HG03135 (cell line): ENCODE results near the gene RFX2.
"Not testable (repeated sequence)": the region's sequence is repeated elsewhere in the genome, so short reads cannot be mapped to it uniquely, and the experiment has no call there.

Experiments
- ATAC-seq: cut with Tn5 transposase; IDR thresholded peaks from one replicate; pipeline ENCODE4 v1.9.1; 2021; ENCODE audit warnings: mild to moderate bottlenecking, moderate library complexity; ENCODE audit not compliant: unreplicated experiment

Gene RFX2

DNA sequence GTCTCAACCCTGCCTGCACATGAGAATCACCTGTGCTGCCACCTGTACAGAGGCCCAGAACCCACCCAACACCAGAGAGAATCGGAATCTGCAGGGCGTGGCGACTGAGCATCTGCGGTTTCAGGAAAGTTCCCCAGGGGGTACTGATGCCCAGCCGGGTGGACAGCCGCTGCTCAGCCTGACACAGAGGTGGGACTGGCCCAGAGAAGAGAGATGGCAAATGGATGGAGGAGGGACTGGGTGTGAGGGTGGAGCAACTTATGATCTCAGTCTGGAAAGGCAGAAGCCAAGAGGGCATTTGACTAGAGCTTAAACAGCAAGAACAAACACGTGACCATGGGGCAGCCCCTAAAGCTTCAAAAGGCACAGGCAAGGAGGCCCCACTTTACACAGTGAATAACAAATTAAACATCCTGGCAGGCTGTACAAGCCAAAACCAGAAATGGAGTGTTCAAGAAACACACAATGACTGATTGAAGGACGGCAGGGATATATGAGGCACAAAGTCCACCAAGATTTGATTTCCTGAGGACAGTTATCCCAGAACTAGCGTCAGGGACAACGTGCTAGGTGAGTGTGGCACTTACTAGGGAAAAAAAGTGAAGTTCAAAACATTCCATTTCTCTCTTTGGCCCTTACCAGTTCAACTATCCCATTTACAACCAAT lies 135.4 kb downstream of the RFX2 start:
- ATAC-seq, result no peak

DNA sequence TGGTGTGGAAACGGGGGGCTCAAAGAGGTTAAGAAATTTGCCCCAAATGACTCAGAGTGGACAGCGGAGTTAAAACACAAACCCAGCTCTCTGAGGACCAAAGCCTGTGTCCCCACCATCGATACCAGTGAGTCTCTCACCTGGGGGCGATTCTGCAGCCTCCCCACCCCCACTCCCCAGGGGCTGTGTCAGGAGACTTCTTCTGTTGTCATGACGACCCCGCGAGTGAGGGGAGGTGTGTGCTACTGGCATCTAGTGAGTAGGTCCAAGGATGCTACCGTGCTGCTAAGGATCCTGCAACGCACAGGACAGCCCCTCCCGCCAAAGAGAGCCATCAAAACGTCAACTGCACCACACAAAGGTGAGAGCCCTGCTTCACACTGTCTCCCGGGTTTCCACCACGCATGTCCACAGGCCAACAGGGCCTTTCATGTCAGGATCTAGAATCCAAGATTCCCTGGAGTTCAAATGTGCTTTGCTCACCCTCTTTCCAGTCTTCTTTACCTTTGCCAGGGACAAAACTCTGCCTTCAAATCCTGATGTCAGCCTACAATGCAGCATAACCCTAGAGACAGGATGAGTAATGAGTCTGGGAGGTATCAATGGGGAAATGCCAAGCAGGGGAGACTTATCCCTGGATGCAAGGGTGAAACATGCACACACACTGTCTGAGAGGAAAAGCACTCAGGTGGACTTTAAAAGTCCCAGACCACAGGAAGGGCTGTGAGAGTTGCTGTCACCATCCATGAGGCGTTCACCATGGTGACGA lies 136.2 kb downstream of the RFX2 start:
- no peak for ATAC-seq

DNA sequence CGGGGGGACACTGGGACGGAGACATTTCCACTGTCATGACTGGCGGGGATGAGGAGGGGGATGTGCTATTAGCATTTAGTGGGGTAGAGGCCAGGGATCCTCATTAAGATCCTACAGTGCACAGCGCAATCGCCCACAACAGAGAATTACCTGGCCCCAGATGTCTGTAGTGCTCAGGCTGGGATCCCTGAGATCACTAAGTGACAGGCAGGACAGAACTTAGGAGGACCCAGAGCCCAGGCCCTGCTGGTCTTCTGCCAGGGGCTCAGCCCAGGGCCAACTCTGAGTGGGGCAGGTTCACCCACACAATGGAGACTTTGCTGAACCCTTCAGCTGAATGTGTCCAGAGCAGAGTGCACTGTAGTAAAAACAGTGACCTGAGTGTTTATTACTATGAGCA lies 136.9 kb downstream of the RFX2 start:
- ATAC-seq, result no peak

DNA sequence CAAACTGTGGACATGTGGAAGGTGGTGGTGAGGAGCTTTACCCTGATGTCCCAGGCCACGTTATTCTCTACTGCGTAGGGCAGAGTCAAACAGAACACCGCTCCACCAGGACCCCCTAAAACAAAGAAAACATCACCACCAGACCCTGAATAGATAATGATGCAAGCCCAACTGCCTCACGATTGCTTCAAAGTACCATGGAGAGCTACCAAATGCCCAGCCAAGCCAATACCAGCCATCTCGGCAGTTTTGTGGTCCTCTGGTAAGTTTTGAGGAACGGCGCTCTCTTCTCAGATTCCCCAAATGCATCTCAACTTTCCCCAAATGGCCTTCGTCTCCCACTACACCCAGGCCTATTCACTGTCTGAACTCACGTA lies 138.0 kb downstream of the RFX2 start:
- no peak for ATAC-seq

DNA sequence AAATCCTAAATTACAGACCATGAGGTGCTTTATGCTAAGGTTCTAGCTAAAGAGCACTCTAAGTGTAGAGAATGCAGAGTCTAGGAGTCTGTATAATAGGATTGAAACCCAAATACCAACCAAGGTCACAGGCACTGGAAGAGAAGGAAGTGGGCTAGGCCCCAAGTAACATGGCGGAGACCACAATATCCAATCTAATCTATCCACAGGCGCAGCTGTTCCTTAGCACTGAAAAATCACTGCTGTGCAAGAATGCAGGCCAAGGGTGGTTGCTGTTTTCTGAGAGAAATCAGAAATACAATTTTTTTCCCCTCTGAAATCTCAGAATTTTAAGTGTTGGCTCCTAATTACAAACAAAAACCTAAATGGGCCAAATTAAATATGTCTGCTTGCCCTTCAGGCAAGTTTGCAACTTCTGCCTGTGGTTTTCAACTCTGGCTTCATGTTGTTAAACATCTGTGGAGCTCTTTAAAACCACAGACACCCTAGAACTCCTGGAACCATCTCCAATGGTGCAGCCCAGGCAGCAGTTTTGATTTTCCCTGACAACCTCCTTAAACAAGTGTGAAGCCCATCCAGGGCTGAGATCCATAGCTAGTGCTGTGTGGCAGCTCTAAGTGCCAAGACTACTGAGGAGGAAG lies 138.5 kb downstream of the RFX2 start:
- no peak for ATAC-seq

DNA sequence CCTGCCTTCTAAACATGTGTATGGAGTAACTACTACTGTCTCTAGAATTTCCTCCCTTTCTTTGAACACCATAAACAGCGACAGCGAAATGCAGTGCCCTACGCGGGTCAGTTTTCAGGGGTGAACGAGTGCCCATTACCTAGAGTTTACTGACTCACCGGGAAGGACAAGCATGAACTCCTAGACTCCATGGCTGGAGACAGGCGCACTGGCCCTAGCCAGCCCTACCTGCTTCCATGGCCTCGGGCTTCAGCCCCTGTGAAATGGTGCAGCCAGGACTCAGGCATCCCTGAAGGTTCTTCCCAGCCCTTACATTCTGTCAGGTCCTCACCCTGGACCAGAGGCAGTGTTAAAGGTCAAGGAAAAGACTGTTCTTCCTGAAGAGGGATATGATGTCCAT lies 140.8 kb downstream of the RFX2 start:
- no peak for ATAC-seq

DNA sequence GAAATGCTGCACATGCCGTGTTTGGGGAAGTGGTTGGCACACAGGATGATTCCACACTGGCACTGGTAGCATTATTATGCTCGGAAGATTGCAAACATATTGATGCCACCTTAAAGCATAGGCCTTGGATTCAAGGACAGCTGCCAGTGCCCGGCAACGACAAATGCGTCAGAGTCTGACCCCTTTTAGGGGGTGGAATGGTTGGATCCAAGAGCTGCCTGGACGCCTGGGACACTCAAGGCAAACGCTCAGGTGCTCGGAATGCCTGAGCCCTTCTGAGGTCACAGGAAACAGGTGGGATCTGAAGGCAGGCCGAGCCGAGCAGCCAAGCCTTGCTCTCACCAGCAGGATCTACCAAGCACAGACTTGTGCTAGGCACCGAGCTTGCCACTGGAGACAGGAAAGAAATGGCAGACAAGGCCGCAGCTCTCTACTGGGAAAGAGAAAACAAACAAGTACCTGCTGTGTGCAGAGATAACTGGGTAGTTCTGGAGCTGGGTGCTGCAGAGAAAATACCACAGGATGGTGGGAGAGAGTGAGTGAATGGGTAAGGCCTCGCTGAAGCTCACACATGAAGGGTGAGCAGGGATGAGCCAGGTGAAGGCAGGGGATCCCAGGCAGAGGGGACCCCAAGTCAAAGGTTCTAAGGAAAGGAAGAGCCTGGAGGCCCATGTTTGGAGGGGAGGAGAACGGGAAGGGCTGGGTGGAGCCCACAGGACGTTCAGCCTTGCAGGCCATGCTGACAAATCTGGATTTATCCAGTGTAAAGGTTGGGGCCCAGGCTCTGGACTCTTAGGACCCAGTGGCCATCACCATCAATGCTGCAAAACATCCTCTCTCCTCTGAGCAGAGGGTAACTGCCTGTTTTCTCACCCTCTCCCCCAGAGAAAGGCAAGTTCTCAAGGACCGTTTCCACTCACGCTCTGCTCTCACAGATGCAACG lies 141.6 kb downstream of the RFX2 start:
- ATAC-seq, result no peak

DNA sequence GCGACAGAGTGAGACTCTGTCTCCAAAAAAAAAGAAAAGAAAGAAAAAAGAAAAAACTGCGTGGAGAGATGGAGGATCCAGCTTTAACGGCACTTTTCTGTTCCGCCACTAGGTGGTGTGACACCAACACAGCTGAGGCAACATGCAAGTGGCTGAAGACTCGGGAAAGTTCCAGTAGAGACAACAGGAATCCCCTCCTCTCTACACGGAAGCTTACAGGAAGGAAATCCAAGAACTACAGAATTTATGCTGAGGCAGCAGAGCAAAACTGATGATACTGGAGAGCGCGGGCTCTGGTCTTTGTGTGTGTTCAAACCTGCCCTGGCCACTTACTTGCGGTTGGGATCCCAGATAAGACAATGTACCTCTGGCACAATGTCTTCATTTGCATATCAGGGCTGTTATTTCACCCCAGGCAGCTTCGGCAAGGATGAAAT lies 142.3 kb downstream of the RFX2 start:
- no peak for ATAC-seq

DNA sequence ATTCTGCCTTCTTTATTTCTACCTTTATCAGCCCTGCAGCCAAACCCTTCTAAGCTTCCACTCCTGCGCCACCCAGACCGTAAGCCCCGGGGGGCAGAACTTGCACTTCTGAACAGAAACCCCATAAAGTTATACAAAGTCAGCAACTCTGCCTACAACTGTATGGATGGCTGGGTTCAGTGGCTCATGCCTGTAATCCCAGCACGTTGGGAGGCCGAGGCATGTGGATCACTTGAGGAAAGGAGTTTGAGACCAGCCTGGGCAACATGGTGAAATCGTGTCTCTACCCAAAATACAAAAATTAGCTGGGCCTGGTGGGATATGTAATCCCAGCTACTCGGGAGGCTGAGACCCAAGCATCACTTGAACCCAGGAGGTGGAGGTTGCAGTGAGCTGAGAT lies 142.7 kb downstream of the RFX2 start:
- ATAC-seq, result no peak

DNA sequence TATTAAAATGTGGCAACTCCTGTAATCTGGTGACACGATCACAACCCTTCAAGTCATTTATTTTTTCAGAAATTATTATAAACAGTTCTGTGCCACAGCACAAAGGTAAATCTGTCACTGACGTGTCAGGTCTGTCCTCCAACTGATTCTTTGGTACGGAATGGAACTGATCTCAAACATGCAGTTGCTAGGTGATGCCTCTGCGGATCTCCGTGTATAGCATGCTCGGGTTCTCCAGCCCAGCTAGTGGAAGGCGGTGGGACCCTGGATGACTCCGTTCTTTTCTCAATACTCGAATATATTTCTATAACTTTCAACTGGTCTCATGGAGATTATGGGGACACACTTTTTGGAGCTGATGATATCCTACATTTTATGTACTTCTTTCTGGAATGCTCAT lies 143.4 kb downstream of the RFX2 start:
- ATAC-seq, result no peak

DNA sequence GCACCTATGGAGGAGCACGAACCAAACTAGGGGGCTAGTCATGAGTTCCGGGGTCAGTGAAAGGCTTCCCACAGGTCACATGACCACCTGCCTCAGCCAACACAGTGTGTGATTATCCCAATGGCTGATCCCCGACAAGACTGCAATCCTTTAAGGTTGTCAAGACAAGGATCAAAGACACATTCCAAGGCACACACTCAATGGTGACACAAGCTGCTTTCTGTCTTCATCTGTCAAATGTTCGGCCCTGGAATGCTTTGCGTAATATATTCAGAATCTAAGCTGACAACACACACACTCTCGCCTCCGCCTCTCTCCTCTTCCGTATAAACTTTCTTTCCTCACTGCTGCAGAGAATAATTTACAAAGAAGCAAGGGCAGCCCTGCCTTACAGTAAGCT lies 144.1 kb downstream of the RFX2 start:
- ATAC-seq, result no peak

DNA sequence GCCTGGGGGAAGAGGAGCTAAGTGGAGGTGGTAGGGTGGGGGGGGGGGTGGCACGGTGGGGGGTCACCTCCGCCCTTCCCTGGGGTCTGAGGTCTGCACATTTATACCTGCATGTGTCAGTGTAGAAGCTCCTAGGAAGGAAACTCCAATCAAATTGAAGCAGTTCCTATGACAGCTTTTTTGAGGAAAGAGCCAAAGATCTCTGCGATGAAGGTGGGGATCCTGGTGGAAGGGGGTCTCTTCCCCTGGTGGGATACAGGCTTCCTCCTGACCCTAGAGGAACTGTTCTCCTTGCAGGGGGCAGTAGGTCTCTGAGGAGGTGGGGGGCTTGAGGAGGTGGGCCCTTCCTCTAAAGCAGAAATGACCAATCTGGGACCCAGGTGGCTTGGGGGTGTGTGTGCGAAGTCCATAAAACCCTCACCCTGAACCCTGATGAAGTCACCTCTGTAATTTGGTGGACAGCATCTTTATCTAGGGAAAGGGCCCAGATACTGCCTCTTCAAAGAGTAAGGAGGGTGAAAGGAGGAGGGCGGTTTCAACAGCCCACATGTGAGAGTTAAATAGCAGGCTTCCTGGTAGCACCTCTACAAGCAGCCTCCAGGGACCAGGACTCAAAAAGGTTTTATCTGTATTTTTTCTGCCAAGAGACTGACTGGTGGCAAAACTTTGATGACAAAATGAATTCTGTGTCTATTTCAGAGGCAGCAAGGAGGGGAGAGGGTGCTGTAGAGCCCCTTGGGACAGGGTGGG lies 145.3 kb downstream of the RFX2 start:
- no peak for ATAC-seq

DNA sequence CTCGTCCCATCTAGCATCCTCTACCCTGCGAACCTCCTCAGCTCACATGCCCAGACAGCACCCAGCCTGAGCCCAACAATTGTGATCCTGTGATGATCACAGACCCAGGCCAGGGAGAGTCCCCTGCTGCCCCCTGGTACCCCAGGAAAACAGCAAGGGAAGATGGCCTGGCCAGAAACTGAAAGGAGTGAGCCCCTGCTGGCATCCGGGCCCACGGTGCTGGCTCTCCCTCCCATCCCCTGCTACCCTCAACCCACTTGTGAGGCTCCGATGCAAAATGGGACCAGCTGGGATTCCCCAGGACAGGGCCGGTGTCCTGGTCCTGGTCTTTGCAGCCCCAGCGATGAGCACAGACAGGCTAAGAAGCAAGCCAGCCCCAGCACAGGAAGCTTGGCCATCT lies 146.4 kb downstream of the RFX2 start:
- no peak for ATAC-seq

DNA sequence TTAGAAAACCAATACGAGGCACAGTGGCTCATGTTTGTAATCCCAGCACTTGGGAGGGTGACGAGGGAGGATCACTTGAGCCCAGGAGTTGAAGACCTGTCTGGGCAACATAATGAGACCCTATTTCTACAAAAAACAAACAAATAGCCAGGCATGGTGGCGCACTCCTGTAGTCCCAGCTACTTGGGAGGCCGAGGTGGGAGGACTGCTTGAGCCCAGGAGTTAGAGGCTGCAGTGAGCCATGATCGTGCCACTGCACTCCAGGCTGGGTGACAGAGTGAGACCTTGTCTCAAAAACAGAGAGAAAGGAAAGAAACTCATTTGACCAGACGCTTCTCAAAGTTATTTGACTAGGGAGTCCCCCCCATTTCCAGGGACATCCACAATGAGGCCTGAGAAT lies 147.0 kb downstream of the RFX2 start:
- not testable (repeated sequence) for ATAC-seq

DNA sequence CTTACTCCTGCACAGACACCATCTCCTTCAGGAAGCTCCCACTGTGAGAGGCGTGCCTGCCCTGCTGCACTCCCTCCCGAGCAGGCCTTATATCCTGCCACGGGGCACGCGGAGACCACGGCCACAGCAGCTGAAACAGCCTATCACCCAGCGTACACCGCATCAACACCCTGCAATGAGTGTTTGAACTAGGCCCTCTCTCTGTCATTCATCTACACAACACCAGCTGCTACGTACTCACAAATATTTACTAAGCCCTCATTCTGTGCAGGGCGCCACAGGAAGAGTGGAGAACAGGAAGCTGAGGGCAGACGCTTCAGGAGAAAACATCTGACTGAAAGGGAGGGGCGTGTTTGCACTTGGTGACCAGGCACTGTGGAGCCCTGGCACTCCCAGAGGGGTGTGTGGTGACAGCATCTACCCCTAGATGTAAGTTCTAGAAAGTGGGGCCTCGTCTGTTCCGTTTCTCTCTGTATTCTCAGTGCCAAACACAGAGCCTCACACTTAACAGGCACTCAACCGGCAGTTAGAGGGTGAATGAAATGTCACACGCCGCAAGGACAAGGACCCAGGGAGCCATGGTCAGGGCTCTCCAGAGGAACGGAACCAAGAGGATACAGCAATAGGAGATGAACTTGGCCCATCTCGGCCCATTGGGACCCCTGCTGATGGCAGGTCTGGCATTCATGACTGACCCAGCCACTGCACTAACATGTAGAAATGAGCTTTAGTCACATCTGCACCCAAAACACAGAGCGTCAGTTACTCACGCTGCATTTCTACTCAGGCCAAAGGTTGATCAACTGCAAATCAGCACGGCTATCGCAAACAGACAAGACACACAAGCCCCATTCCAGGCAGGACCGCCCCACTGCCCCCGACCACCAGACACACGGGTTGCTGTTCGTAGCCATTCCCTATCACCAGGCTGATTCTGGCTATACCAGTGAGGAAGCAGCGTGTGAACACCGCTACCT lies 148.0 kb downstream of the RFX2 start:
- peak; percentile 52 for ATAC-seq

DNA sequence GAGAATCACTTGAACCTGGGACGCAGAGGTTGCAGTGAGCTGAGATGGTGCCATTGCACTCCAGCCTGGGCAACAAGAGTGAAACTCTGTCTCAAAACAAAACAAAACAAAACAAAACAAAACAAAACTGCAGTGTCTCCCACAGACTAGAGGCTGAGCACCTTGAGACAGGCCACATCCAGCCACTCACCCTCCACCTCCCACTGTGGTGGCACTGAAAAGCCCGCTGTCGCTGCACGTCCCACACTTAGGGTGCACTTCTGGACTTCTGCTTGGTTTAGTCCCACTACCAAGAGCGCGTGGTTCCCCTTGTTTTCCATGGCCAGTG lies 148.7 kb downstream of the RFX2 start:
- peak; percentile 27 for ATAC-seq

DNA sequence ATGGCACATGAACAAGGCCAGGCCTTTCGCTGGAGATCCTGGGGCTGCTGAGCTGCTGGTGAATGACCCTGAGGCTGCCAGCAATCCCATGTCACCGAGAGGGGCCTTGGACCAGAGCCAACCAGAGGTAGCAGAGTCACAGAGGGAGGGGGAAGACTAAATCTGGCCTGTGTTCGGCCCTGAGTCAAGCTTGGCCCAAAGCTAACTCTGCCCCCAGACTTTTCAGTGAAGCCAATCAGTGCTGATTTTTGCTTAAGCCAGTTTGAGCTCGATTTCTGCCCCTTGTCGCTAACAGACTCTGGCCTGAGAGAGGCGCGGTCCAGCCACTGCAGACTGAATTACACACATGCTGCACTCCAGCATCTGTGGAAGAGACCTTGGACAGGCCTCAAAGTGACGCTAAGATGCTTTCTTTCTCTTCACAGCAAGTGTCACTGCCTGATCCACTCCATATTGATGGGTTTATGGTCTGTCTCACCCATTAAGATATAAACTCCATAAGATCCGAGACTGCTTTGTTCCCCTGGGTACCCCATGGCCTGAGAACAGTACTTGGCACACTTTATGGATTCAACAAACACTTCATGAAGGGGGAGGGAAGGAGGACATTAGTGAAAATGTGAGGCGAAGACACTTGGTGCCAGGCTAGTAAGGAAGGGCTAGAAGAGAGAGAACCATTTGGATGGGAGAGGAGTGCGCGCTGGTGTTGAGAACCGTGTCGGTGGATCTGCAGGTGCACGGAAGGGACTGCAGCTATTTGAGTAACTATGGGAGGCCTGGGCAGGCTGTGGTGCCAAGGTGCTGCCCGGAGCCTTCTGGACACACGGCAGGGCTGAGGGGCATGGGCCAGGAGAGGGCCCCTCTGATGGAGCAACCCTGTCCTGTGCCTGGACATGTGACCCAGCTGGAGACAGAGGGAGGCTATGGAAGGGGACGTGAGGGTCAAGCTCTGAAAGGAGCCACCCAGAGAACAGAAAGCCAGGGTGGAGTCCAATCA lies 150.0 kb downstream of the RFX2 start:
- ATAC-seq, result no peak
